Posterior vena cava (tissue), 2 donors: ENCODE measurements around the gene SLC9C2. TPM values are rescaled to one million over a fixed set of nuclear protein-coding genes. Genes with fewer than 3 reads are reported as not detected.
A peak's percentile ranks its signal among the peaks of the same experiment; 100 is the strongest.
"Not testable (repeated sequence)": the region's sequence is repeated elsewhere in the genome, so short reads cannot be mapped to it uniquely, and the experiment has no call there.

ENCODE experiments used
- DNase-seq: peaks from one replicate; pipeline ENCODE4 v3.0.0-alpha.2; 2020; ENCODE audit warnings: low spot score
- intact Hi-C, 2 donors: fragments of 100-400 bp; cut with DNase I; formaldehyde crosslinking; loops; one replicate each; pipeline versions ENCODE4 v1.14.1 to v1.14.2; 2022 to 2023
- total RNA-seq, 2 donors: library from RNA; stranded (reverse); fragmentation: NEBNext Ultra II Directional; extraction: Animal tissue kit (Norgen Biotek cat#: 25700); gene quantifications; one replicate each; pipeline ENCODE4 v1.2.1, GENCODE V29; 2021
- donor health status: DM: yes; HTN: yes; CAD: no.
- donor health status: DM: yes; HTN: yes; CAD: no.

Gene SLC9C2
- total RNA-seq, 2 donors from 2014 or later: not detected

GRCh38 chr1:173495609-173496267, 107.1 kb downstream of the SLC9C2 start:
- intact Hi-C loops: no loop called here
- no peak for DNase-seq

DNA sequence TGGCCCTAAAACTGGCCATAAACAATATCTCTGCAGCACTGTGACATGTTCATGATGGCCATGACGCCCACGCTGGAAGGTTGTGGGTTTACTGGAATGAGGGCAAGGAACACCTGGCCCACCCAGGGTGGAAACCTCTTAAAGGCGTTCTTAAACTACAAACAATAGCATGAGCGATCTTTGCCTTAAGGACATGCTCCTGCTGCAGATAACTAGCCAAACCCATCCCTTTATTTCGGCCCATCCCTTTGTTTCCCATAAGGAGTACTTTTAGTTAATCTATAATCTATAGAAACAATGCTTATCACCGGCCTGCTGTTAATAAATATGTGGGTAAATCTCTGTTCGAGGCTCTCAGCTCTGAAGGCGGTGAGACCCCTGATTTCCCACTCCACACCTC, 109.7 kb downstream of the SLC9C2 start:
- not testable (repeated sequence) for DNase-seq
- intact Hi-C loops: loop anchor here in 1 of 2 donors (5.0 kb wide), 1 partner anchor 1734 kb away; no protein-coding TSS in a partner anchor

DNA sequence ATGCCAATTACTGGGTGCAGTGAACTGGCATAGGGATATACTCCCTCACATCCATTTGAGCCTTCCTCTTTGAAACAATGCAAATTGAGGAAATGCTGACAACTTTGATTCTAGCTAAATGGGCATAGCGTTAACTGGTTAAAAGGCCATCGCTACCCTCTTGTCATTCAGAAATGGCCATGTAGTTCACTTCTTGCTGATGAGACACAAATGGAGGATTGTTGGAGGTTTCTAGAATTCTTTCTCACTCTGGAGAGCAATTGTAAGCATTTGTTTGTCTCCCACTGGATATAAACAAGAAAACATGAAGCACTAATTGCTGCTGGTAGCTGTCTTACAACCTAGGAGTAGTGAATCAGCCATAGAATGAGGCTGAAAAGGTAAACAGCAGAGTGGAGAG, 111.4 kb downstream of the SLC9C2 start:
- DNase-seq: no peak
- intact Hi-C loops: loop anchor here in 1 of 2 donors (5.0 kb wide), 1 partner anchor 1736 kb away; no protein-coding TSS in a partner anchor

GRCh38 chr1:173489929-173490328, 112.9 kb downstream of the SLC9C2 start:
- DNase-seq: no peak
- intact Hi-C loops: loop anchor here in 1 of 2 donors (5.0 kb wide), 1 partner anchor 1737 kb away; no protein-coding TSS in a partner anchor

- DNase-seq: no peak
- intact Hi-C loops: no loop called here
Observed at GRCh38 chr1:173489149-173489600, 113.7 kb downstream of the SLC9C2 start.

DNA sequence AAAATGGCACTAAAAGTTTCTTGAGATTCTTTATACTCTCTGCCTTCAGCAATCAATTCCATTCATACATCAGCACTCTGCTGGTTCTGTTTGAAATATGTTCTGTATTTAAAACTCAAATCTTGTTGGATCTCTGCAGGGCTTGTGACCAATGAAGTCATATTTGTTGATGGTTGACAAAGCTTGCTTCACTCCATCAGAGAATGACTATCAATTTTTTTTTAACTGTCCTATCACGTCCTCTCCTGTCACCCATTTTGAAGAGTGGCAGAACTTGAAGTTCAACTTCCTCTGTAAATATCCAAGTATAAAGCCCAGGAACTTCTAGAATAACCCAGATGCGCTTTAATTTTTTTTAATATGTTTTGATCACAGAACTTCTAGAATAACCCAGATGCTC, 114.9 kb downstream of the SLC9C2 start:
- no peak for DNase-seq
- intact Hi-C loops: no loop called here

DNA sequence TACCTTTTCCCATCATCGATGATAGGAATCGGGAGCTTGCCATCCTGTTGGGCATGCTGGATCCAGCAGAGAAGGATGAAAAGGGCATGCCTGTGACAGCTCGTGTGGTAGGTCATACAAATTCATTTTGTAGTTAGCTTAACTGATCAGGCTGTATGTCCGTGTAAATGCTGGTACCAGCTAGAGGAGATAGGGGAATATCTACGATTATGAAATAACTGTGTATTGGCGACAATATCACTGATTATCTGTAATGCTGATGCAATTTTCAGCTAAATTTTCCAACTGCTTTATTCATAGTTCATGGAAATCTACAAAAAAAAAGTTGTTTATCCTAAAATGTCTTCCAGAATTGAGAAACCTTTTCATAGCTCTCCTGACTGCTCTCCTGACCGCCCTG, 117.5 kb downstream of the SLC9C2 start:
- intact Hi-C loops: no loop called here
- no peak for DNase-seq

GRCh38 chr1:173484276-173484675, 118.6 kb downstream of the SLC9C2 start:
- no peak for DNase-seq
- intact Hi-C loops: no loop called here

DNA sequence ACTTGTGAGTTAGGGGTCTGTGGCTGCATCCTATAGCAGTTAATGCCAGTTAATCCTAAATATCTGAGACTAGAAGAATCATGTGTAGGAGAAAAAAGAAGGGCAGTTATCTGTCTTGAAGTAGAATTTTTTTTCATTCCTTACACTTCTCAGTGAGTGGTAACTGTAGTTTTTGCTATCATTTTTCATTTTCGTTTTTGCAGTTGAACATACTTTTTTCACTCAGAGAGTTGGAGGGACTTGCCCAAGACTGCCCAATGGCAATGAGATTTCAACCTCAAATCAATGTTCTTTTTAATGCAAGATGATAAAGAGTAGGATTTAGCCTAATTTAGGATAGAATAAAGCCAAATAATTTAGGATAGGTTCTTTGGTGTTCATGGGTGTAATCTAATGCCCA, 120.2 kb downstream of the SLC9C2 start:
- intact Hi-C loops: no loop called here
- DNase-seq: no peak

DNA sequence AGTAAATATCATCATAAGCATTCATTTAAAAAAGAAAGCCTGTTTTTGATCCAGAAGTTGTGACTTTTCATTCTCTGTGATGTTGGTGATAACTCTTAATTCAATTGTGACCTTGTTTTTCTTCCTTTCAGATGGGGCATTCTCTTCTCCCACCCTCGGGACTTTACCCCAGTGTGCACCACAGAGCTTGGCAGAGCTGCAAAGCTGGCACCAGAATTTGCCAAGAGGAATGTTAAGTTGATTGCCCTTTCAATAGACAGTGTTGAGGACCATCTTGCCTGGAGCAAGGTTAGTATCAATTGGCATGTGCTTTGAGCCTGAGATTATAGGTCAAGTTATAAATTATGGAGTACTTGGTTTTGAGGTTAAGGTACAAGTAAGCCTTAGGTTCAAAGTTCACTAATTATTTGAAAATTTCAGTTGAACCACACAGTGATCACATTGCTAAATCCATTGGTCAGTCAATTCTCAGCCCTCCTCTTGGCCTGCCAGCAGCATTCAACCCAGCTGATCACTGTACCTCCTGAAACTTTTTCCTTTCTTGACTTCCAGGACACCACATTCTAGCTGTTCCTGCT, 121.6 kb downstream of the SLC9C2 start:
- no peak for DNase-seq
- intact Hi-C loops: no loop called here

DNA sequence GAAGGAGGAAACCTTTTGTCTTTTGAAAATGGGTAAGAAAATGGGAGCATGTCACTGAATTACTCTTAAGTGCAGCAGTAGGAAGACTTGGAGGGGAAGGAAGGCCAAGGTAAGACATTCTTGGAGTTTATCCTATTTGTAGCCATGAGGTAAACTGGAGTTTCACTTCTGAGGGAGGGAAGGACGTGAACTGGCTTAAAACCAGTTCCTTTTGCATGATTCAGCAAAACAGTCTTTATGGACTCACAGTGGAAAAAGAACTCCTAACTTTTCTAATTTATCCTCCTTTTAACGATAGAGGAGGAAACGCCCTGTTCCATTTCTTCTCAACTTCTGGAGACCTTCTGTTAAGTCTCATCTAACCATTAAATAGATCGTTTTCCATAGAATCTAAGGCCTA, 123.2 kb downstream of the SLC9C2 start:
- DNase-seq: no peak
- intact Hi-C loops: loop anchor here in 1 of 2 donors (5.0 kb wide), 1 partner anchor 47 kb away; no protein-coding TSS in a partner anchor

- intact Hi-C loops: loop anchor here in 1 of 2 donors (5.0 kb wide), 1 partner anchor 46 kb away; no protein-coding TSS in a partner anchor
Observed at GRCh38 chr1:173478094-173478674, 124.7 kb downstream of the SLC9C2 start.

GRCh38 chr1:173477286-173478093, 125.4 kb downstream of the SLC9C2 start, which contains the start of gene PRDX6:
PRDX6 (plus strand) TSS chr1:173477335; CDS start chr1:173477398, 63 bp downstream.
- DNase-seq: peak; percentile 96
- intact Hi-C loops: loop anchor here in 1 of 2 donors (2.0 to 5.0 kb wide), 2 partner anchors 45 to 237 kb away; partner anchors contain the start of gene KLHL20

More at GRCh38 chr1:173478094-173478674, 124.7 kb downstream of the SLC9C2 start:
- DNase-seq: peak; percentile 87

DNA sequence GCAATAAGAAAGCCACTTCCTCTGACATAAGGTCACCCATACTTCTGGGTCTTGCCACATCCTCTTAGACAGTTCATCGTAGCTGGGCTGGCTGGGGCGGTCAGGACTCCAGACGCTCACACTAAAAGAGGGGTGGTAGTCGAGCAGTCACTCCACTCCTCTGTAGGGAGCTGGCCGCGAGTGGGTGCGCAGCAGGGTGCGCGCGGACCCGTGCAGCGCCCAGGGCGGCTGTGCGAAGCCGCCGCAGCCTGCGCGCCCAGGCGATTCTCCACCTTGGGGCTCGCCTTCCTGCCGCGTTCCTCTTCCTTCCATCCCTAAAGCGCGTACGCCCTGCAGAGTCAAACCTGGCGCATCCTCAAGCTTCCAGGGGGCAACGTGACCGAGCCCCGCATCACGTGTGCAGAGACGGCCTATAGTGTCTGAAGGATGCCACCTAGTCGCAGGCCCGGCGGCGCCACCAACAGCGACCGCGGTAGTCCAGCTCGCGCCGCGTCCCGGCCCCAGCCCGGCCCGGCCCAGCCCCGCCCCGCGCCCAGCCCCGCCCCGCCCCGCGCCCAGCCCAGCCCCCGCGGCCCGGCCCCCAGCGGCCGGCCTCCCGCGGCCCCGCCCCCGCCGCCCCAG, 126.1 kb downstream of the SLC9C2 start:
- peak; percentile 97 for DNase-seq
- intact Hi-C loops: loop anchor here in 1 of 2 donors (2.0 to 5.0 kb wide), 2 partner anchors 44 to 238 kb away; partner anchors contain the start of gene KLHL20

DNA sequence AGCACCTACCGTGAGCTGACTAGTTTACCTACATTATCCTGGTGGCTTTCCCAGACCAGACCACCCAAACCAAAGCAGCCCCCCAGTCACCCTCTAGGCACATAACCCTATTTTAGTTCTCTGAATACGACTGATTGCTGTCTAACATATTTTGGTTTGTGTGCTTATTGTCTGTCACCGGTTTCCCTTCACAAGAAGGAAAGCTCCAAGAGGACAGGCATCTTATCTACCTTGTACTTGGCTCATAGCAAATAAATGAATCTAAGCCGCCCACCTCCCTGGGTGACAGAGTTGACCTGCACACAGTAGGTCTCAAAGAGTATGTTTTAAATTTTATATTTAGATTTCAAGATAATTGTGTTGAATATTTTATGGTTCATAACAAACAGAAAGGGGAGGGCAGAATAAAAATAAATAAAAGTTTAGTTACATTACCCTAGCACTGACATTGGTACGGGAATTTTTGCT, 126.6 kb downstream of the SLC9C2 start:
- DNase-seq: no peak
- intact Hi-C loops: loop anchor here in 1 of 2 donors (2.0 to 5.0 kb wide), 2 partner anchors 44 to 239 kb away; partner anchors contain the start of gene KLHL20

- no peak for DNase-seq
- intact Hi-C loops: loop anchor here in 1 of 2 donors (2.0 to 5.0 kb wide), 2 partner anchors 43 to 239 kb away; partner anchors contain the start of gene KLHL20
Observed at GRCh38 chr1:173475564-173476196, 127.2 kb downstream of the SLC9C2 start.

- not testable (repeated sequence) for DNase-seq
- intact Hi-C loops: loop anchor here in 1 of 2 donors (5.0 kb wide), 1 partner anchor 43 kb away; no protein-coding TSS in a partner anchor
Observed at GRCh38 chr1:173474780-173475421, 128.0 kb downstream of the SLC9C2 start.
